ENCODE results near the gene SAG.

SAG gene

DNA sequence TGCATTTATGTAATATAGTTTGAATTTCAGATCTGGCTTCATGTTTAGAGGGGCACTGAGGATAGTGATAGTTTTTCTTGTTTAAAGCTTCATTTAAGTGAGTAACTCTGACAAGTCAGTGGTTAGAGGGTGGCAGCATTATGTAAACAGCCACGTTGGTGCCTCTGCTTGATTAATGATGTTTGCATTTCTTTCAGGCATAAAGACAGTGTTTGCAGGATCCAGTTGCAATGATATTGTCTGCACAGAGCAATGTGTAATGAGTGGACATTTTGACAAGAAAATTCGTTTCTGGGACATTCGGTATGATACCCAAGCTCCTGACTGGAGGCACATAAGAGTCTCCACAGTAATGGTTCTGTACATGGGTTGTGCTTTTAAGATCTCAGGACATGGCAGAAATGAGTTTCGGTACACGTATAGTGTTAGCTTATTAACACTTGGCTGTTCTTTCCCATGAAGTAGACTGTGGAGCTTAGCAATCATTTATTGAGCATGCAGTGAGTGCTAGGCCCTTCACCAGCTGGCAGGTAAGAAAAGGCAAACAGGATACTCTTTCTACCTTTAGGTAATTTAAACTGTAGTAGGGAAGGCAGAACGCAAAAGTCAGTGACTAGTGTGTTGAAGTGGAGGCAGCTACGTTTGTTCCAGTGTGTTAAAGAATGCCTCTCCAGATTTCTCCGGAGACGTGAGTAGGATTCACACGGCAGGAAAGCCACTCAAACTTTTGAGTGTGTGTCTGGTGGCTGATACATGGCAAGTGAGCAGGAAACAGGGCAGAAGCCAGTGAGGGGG, 17.4 kb upstream of the SAG start:
- DNase-seq: peak; percentile 97

- no peak for DNase-seq
Observed at GRCh38 chr2:233295891-233296290, 11.7 kb upstream of the SAG start.

GRCh38 chr2:233297076-233297475, 10.5 kb upstream of the SAG start:
- DNase-seq: no peak

GRCh38 chr2:233300401-233300800, 7.2 kb upstream of the SAG start:
- DNase-seq: no peak

DNA sequence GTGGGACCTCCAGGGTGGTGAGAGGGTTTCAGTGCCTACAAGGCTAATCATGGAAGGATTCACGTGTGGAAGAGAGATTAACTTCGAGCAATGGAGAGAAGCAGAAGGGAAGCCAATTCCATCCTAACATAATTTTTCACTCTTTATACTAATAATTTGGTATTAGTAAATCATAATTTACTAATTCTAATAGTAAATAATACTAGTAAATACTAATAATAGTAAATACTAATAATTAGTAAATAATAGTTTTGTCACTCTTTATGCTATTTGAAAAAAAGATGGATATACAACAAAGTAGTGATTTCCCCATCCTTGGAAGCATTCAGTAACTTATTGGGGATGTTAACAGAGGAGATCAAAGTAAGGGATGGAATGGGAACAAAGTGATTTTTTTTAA, 6.4 kb upstream of the SAG start:
- no peak for DNase-seq

GRCh38 chr2:233301811-233302210, 5.8 kb upstream of the SAG start:
- no peak for DNase-seq

GRCh38 chr2:233303252-233303651, 4.4 kb upstream of the SAG start:
- DNase-seq: no peak

DNA sequence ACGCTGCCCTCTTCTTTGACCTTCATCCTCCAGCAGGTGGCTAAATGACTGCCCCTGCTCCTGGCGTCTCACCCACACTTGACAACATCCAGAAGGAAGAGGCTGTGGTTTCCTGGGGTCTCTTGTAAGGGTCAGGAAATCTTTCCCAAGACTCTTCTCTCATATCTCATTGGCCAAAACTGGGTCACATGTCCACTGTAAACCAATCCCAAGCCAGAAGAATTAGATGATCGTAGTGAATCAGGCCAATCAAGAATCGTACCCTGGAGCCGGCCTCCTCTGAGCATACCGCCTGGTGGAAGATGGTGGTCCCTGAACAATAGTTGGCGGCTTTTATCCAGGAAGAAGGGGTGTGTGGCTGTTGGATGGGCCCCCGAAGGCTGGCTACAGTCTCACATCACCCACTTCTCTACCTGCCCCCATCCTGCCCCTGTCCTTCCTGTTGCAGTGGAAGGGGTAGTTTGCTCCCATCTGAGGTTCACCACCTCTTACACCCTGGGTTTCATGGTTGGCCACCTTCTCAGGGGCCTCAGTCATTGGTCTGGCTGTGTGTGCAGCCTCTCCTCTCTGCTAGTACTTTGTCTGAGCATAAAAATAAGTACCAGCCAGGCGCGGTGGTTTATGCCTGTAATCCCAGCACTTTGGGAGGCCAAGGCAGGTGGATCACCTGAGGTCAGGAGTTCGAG, 3.8 kb downstream of the SAG start:
- no peak for DNase-seq

DNA sequence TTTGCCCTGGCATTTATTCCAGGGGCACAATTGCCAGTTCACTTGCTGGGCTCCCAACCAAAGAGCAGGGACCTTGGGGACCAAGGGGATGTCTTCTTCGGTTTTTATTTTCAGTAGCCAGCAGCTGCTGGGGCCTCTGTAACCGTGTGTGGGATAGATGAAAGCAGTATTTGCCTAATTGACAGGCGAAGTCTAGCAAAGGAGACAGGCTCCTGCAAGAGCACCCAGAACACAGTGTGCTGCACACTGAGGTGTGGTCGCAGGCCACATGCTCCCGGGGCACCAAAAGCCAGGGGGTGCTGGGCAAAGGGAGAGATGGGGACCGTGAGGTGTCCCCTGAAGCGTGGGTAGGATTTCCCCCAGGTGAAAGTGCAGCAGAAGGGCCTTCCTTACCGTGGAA, 5.3 kb downstream of the SAG start:
- DNase-seq: no peak

- DNase-seq: no peak
Observed at GRCh38 chr2:233314180-233314925, 6.7 kb downstream of the SAG start.

DNA sequence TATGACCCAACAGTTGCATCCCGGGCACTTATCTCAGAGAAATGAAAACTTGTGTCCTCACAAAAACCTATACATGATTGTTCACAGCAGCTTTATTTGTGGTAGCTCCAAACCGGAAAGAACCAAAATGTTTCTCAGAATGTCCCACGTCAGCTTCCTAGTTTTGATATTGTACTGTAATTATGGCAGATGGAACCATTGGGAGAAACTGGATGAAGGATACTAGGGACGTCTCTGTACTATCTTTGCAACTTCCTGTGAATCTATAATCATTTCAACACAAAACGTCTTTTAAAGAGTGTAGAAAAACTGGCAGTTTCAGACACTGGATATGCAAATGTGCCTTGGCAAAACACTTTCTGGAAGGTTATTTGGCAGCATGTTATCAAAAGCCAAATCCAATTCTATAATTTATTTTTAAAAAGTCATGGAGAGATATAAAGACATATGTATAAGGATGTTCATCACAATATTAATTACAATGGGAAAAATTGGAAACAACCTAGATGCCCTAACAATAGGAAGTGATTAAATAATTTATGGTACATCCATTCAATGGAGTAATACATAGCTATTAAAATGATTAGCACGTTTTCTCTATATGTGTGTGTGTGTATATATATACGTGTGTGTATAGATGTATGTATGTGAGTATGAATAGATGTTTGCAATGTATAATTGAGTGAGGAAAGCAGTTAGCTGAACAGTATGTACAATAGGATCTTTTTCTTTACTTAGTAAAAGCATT, 9.8 kb downstream of the SAG start:
- no peak for DNase-seq

DNA sequence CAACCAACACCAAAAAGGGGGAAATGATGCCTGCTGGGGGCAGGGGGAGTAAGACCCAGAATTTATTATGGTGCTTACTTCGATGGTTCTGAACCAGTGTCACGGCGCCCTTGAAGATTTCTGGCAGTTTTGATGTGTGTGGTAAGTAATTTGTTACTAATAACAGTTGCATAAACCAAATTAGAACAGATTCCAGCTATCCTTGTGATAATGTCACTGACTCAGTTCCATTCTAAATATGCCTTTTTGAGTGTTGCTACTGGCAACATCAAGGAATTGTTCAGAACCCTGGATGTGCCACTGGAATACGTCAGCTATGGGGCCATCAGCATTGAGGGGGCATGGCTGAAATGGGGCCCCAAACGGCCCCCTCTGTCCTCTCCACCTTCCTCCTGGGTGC, 11.6 kb downstream of the SAG start:
- no peak for DNase-seq

DNA sequence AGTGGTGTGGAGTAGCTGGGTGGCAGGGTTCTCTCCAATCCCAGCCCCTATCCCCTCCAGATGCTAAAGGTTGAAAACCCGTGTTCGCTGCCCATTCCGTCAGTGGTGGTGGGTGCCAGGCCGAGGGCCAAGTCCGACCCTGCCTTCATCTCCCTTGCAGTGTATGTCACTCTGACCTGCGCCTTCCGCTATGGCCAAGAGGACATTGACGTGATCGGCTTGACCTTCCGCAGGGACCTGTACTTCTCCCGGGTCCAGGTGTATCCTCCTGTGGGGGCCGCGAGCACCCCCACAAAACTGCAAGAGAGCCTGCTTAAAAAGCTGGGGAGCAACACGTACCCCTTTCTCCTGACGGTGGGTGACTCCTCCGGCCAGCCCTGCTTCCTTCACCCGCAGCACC, 12.9 kb downstream of the SAG start:
- no peak for DNase-seq

DNA sequence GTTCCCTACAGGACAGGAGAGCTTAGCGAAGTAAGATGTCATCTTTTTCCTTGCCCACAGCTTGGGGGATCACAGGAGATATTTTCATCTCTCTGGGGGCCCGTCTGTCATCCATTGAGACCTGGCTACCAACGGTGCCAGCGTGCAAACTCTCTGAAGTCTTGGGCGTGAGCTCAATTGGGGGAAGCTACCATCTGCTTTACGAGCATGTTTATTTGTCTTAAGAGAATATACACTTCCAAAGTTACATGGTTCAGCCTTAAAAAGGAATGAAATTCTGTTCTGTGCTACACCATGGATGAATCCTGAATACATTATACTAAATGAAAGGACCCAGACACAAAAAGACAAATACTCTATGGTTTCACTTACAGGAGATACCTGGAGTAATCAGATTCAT, 13.6 kb downstream of the SAG start:
- no peak for DNase-seq

- DNase-seq: no peak
Observed at GRCh38 chr2:233323851-233324250, 16.2 kb downstream of the SAG start.

- DNase-seq: no peak
Observed at GRCh38 chr2:233325256-233325655, 17.6 kb downstream of the SAG start.

DNA sequence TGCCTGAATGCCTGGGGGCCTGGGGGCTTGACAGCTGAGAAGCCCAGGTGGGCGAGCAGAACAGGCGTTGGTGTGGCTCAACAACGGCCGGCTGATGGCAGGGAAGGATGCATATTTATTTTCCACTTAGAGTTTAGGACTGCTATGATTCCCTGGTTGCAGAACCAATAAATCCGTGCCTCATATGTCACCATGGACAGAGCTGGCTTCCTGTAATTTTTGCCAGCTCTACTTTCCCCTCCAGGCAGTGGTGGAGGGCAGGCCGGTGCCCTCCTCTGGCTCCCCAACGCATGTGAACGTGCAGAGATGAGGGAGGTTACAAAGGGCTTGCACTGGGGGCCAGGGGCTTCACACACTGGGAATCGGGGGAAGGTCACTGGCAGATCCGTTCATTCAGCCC, 18.2 kb downstream of the SAG start:
- DNase-seq: no peak

DNA sequence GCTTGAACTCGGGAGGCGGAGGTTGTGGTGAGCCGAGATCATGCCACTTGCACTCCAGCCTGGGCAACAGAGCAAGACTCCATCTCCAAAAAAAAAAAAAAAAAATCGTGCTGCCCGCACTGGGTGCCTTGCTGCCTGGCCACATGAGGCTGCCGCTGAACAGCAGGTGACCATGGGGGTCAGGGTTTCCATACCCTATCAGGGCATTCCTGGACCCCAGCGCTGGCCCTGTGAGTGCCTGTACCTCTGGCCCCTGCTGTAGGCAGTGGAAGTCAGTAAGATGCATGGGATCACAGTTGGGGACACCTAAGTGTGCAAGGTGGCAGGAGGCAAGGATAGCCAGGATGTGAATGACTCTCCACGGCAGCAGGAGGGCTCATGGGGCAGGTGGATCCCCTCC, 18.9 kb downstream of the SAG start:
- no peak for DNase-seq

GRCh38 chr2:233328922-233329321, 21.3 kb downstream of the SAG start:
- DNase-seq: no peak

DNA sequence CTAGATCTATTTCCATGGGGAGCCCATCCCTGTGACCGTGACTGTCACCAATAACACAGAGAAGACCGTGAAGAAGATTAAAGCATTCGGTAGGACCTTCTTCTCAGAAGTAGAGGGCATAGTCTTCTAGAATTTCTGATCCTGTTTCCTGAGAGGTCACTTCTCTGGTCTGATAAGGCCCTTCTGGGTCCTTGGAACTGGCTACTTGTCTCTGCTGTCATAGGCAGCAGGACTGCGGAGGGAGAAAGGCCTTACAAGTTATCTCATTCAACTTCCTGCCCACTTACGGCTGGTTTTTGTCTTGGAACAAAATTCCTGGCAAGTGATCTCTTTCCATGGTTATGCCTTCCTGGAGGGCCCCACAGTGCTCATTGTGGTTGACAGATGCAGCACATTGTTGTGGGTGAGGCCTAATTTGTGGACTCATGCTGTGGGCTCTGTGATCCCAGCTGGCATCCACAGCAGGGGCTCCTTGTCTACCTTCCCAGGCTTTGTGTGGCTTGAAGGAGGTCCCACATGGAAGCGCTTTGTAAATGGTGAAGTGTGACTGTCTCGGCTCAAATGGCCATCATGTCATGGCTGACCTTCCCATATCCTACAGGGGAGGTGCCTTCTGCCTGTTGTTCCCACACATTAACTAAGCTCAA, 22.0 kb downstream of the SAG start:
- DNase-seq: no peak

GRCh38 chr2:233331536-233331935, 23.9 kb downstream of the SAG start:
- no peak for DNase-seq

GRCh38 chr2:233332125-233332524, 24.5 kb downstream of the SAG start:
- no peak for DNase-seq

DNA sequence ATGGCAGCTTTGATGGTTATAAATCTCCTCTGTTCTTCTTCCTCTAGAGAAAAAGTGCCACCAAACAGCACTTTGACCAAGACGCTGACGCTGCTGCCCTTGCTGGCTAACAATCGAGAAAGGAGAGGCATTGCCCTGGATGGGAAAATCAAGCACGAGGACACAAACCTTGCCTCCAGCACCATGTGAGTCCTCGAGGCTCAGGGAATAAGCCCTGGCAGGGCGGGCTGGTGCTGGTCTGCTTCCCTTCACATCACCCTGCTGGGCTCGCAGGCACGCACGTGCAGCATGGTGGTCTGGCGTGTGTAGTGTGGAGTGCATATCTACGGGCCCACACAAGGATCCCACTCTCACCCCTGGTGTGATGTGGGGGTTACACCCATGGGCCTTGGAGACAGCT, 27.3 kb downstream of the SAG start:
- DNase-seq: no peak
